Liver (tissue), 9 donors: ENCODE data around the gene IMMT. TPM values are rescaled to one million over a fixed set of nuclear protein-coding genes. Genes with fewer than 3 reads are reported as not detected.

ENCODE experiments used
- DNase-seq: peaks from one replicate; pipeline ENCODE4 v3.0.0-alpha.2; 2017; ENCODE audit warnings: low spot score
- H3K27ac ChIP-seq, 2 donors: one replicate each; pipeline ENCODE4 v1.7.0; 2013; ENCODE audit warnings: inconsistent platforms in 2 of 2, low read length in 2 of 2, control low read depth in 1 of 2, low read depth in 1 of 2, mild to moderate bottlenecking in 1 of 2
- H3K27me3 ChIP-seq, 4 donors: one replicate each; pipeline versions ENCODE4 v1.6.1 to v1.7.0; 2013; ENCODE audit warnings: low read length in 3 of 4, inconsistent platforms in 1 of 4, mild to moderate bottlenecking in 1 of 4, moderate library complexity in 1 of 4; ENCODE audit not compliant: control insufficient read depth in 4 of 4, insufficient read depth in 4 of 4
- H3K36me3 ChIP-seq, 4 donors: one replicate each; pipeline versions ENCODE4 v1.6.1 to v1.7.0; 2013; ENCODE audit warnings: low read length in 3 of 4, mild to moderate bottlenecking in 3 of 4, low read depth in 1 of 4, moderate library complexity in 1 of 4; ENCODE audit not compliant: control insufficient read depth in 4 of 4, insufficient read depth in 3 of 4
- H3K4me1 ChIP-seq, 4 donors: one replicate each; pipeline versions ENCODE4 v1.6.1 to v1.7.0; 2013; ENCODE audit warnings: low read length in 3 of 4, mild to moderate bottlenecking in 3 of 4, moderate library complexity in 1 of 4; ENCODE audit not compliant: control insufficient read depth in 4 of 4, insufficient read depth in 4 of 4
- H3K4me3 ChIP-seq, 3 donors: one replicate each; pipeline versions ENCODE4 v1.6.1 to v1.7.0; 2013; ENCODE audit warnings: low read length in 3 of 3, control low read depth in 1 of 3, low read depth in 1 of 3, mild to moderate bottlenecking in 1 of 3
- H3K9ac ChIP-seq, 2 donors: one replicate each; pipeline ENCODE4 v1.7.0; 2013; ENCODE audit warnings: low read length in 2 of 2, mild to moderate bottlenecking in 2 of 2, moderate library complexity in 2 of 2, control low read depth in 1 of 2, low read depth in 1 of 2
- H3K9me3 ChIP-seq, 4 donors: one replicate each; pipeline versions ENCODE4 v1.6.1 to v1.7.0; 2013; ENCODE audit warnings: low read length in 3 of 4; ENCODE audit not compliant: control insufficient read depth in 4 of 4
- EGR1 ChIP-seq, 2 donors: IDR thresholded peaks; 2 replicates each; pipeline ENCODE4 v1.6.1; 2016 to 2018; ENCODE audit warnings: antibody characterized with exemption in 2 of 2, low read depth in 2 of 2
- FOXA1 ChIP-seq: IDR thresholded peaks from 2 replicates; pipeline ENCODE4 v1.6.1; 2016; ENCODE audit warnings: antibody characterized with exemption
- FOXA2 ChIP-seq: IDR thresholded peaks from 2 replicates; pipeline ENCODE4 v1.6.1; 2016; ENCODE audit warnings: antibody characterized with exemption
- GABPA ChIP-seq, 2 donors: IDR thresholded peaks in 1 of 2; conservative IDR thresholded peaks in 1 of 2; 2 replicates each; pipeline ENCODE4 v1.6.1; 2016; ENCODE audit warnings: antibody characterized with exemption in 2 of 2, mild to moderate bottlenecking in 1 of 2, moderate library complexity in 1 of 2
- HNF4A ChIP-seq, 2 donors: conservative IDR thresholded peaks; 2 replicates each; pipeline ENCODE4 v1.6.1; 2016; ENCODE audit warnings: antibody characterized with exemption in 2 of 2, mild to moderate bottlenecking in 2 of 2
- HNF4G ChIP-seq: IDR thresholded peaks from 2 replicates; pipeline ENCODE4 v1.6.1; 2016; ENCODE audit warnings: antibody characterized with exemption
- JUND ChIP-seq, 2 donors: IDR thresholded peaks; 2 replicates each; pipeline ENCODE4 v1.6.1; 2016; ENCODE audit warnings: antibody characterized with exemption in 2 of 2
- NR2F2 ChIP-seq: IDR thresholded peaks from 2 replicates; pipeline ENCODE4 v1.6.1; 2016; ENCODE audit warnings: antibody characterized with exemption
- RAD21 ChIP-seq, 2 donors: IDR thresholded peaks; 2 replicates each; pipeline ENCODE4 v1.6.1; 2016; ENCODE audit warnings: antibody characterized with exemption in 2 of 2, mild to moderate bottlenecking in 2 of 2
- RXRA ChIP-seq, 2 donors: IDR thresholded peaks; 2 replicates each; pipeline ENCODE4 v1.6.1; 2017 to 2018; ENCODE audit warnings: antibody characterized with exemption in 2 of 2, mild to moderate bottlenecking in 1 of 2
- TAF1 ChIP-seq: conservative IDR thresholded peaks from 2 replicates; pipeline ENCODE4 v1.6.1; 2016; ENCODE audit warnings: antibody characterized with exemption, mild to moderate bottlenecking
- YY1 ChIP-seq: IDR thresholded peaks from 2 replicates; pipeline ENCODE4 v1.6.1; 2016; ENCODE audit warnings: antibody characterized with exemption, mild to moderate bottlenecking
- WGBS: extraction: QIAGEN DNeasy Blood & Tissue Kit; methylation state at CpG from one replicate; pipeline ENCODE4 v1.1.7; 2013; 5-methylcytosine and 5-hydroxymethylcytosine counted together
- polyA plus RNA-seq, 2 donors: library from polyadenylated mRNA; stranded (reverse) in 1 of 2; unstranded in 1 of 2; fragments of 200-250 nt in 1 of 2; fragments of >200 nt in 1 of 2; fragmentation: Nextera tagmentation in 1 of 2; extraction: Ambion mirVana in 1 of 2; gene quantifications; one replicate each; pipeline versions ENCODE4 v1.2.1 to v1.2.3, GENCODE V29; 2013 to 2015
- total RNA-seq, 2 donors: library from RNA; depleted of rRNA; stranded (reverse); fragments of >200 nt; gene quantifications; one replicate each; pipeline ENCODE4 v1.2.3, GENCODE V29; 2014
- TF ChIP-seq, protein P1 (sequence below): IDR thresholded peaks from 2 replicates; pipeline ENCODE4 v1.6.1; 2016; ENCODE audit warnings: antibody characterized with exemption
- TF ChIP-seq, protein P2 (sequence below): IDR thresholded peaks from 2 replicates; pipeline ENCODE4 v1.6.1; 2016; ENCODE audit warnings: antibody characterized with exemption, mild to moderate bottlenecking
- TF ChIP-seq, protein P3 (sequence below): fragments of 150-350 bp; IDR thresholded peaks from 2 replicates; pipeline ENCODE4 v1.5.1; 2017; ENCODE audit warnings: improper control_type of control experiment, low read depth, low read length; ENCODE audit not compliant: missing input control
- TF ChIP-seq, protein P4 (sequence below): IDR thresholded peaks from 2 replicates; pipeline ENCODE4 v1.6.1; 2016; ENCODE audit warnings: antibody characterized with exemption
- TF ChIP-seq, protein P5 (sequence below): IDR thresholded peaks from 2 replicates; pipeline ENCODE4 v1.6.1; 2016; ENCODE audit warnings: antibody characterized with exemption
- donor health status: healthy.
- donor health status: healthy.
- donor health status: healthy.
- donor health status: healthy.
- donor health status: healthy.

The IMMT gene
- total and polyA plus RNA-seq, 4 donors, result 38.3 to 49.1 (median 46.9) TPM

- no peak overlapping the region for H3K27ac ChIP-seq
- WGBS, result 55% methylated on average over 2 of the region's 2 CpGs
- TF ChIP-seq, protein P1, sequence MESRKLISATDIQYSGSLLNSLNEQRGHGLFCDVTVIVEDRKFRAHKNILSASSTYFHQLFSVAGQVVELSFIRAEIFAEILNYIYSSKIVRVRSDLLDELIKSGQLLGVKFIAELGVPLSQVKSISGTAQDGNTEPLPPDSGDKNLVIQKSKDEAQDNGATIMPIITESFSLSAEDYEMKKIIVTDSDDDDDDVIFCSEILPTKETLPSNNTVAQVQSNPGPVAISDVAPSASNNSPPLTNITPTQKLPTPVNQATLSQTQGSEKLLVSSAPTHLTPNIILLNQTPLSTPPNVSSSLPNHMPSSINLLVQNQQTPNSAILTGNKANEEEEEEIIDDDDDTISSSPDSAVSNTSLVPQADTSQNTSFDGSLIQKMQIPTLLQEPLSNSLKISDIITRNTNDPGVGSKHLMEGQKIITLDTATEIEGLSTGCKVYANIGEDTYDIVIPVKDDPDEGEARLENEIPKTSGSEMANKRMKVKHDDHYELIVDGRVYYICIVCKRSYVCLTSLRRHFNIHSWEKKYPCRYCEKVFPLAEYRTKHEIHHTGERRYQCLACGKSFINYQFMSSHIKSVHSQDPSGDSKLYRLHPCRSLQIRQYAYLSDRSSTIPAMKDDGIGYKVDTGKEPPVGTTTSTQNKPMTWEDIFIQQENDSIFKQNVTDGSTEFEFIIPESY, result no peak
- TF ChIP-seq HNF4G (no peak), FOXA2 (no peak), FOXA1 (no peak), NR2F2 (no peak), RXRA (IDR thresholded peaks at IDR 0.05) (no peak), TAF1 (no peak), RAD21 (IDR thresholded peaks at IDR 0.05) (no peak), EGR1 (IDR thresholded peaks at IDR 0.05; ENCODE audit: low read depth in 2 of 2) (no peak)
- TF ChIP-seq, protein P2, sequence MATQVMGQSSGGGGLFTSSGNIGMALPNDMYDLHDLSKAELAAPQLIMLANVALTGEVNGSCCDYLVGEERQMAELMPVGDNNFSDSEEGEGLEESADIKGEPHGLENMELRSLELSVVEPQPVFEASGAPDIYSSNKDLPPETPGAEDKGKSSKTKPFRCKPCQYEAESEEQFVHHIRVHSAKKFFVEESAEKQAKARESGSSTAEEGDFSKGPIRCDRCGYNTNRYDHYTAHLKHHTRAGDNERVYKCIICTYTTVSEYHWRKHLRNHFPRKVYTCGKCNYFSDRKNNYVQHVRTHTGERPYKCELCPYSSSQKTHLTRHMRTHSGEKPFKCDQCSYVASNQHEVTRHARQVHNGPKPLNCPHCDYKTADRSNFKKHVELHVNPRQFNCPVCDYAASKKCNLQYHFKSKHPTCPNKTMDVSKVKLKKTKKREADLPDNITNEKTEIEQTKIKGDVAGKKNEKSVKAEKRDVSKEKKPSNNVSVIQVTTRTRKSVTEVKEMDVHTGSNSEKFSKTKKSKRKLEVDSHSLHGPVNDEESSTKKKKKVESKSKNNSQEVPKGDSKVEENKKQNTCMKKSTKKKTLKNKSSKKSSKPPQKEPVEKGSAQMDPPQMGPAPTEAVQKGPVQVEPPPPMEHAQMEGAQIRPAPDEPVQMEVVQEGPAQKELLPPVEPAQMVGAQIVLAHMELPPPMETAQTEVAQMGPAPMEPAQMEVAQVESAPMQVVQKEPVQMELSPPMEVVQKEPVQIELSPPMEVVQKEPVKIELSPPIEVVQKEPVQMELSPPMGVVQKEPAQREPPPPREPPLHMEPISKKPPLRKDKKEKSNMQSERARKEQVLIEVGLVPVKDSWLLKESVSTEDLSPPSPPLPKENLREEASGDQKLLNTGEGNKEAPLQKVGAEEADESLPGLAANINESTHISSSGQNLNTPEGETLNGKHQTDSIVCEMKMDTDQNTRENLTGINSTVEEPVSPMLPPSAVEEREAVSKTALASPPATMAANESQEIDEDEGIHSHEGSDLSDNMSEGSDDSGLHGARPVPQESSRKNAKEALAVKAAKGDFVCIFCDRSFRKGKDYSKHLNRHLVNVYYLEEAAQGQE, result no peak
Observed at GRCh38 chr2:86172610-86173009, 22.7 kb downstream of the IMMT start.

GRCh38 chr2:86171295-86171694 lies 24.0 kb downstream of the IMMT start:
- H3K4me1 ChIP-seq, result peaks cover 0 to 5% (median 0%) of the 10 kb centered on the region in 4 donors
- no peaks in the 10 kb centered on the region for H3K9me3 ChIP-seq
- no peaks in the 10 kb centered on the region for H3K27me3 ChIP-seq
- DNase-seq, result no peak
- WGBS, result 90% methylated on average over 3 of the region's 3 CpGs
- no peak overlapping the region for H3K4me3 ChIP-seq
- peaks cover 10 to 38% (median 30%) of the 10 kb centered on the region in 4 donors for H3K36me3 ChIP-seq
- TF ChIP-seq, protein P3, sequence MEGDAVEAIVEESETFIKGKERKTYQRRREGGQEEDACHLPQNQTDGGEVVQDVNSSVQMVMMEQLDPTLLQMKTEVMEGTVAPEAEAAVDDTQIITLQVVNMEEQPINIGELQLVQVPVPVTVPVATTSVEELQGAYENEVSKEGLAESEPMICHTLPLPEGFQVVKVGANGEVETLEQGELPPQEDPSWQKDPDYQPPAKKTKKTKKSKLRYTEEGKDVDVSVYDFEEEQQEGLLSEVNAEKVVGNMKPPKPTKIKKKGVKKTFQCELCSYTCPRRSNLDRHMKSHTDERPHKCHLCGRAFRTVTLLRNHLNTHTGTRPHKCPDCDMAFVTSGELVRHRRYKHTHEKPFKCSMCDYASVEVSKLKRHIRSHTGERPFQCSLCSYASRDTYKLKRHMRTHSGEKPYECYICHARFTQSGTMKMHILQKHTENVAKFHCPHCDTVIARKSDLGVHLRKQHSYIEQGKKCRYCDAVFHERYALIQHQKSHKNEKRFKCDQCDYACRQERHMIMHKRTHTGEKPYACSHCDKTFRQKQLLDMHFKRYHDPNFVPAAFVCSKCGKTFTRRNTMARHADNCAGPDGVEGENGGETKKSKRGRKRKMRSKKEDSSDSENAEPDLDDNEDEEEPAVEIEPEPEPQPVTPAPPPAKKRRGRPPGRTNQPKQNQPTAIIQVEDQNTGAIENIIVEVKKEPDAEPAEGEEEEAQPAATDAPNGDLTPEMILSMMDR, result no peak
- TF ChIP-seq RXRA (IDR thresholded peaks at IDR 0.05) (no peak), TAF1 (no peak), NR2F2 (no peak), EGR1 (IDR thresholded peaks at IDR 0.05; ENCODE audit: low read depth in 2 of 2) (no peak), GABPA (IDR thresholded peaks at IDR 0.05 in 1 of 2, conservative IDR thresholded peaks at IDR 0.05 in 1 of 2) (no peak), YY1 (no peak), JUND (IDR thresholded peaks at IDR 0.05) (no peak), HNF4A (conservative IDR thresholded peaks at IDR 0.05) (no peak), FOXA2 (no peak), RAD21 (IDR thresholded peaks at IDR 0.05) (no peak), HNF4G (no peak)
- TF ChIP-seq, protein P4, sequence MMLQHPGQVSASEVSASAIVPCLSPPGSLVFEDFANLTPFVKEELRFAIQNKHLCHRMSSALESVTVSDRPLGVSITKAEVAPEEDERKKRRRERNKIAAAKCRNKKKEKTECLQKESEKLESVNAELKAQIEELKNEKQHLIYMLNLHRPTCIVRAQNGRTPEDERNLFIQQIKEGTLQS, result no peak
- TF ChIP-seq, protein P5, sequence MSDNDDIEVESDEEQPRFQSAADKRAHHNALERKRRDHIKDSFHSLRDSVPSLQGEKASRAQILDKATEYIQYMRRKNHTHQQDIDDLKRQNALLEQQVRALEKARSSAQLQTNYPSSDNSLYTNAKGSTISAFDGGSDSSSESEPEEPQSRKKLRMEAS, result no peak
- TF ChIP-seq, protein P1, result no peak
- TF ChIP-seq, protein P2, result no peak
- no peak overlapping the region for H3K27ac ChIP-seq
- no peak overlapping the region for H3K9ac ChIP-seq

More at GRCh38 chr2:86172610-86173009, 22.7 kb downstream of the IMMT start:
- Histone ChIP-seq H3K9ac (no peak overlapping the region), H3K27me3 (no peaks in the 10 kb centered on the region), H3K9me3 (no peaks in the 10 kb centered on the region), H3K4me1 (peaks cover 0 to 5% (median 0%) of the 10 kb centered on the region in 4 donors), H3K36me3 (peaks cover 10 to 40% (median 33%) of the 10 kb centered on the region in 4 donors), H3K4me3 (no peak overlapping the region)
- DNase-seq, result no peak
